Calu3 (cell line): Measurements from ENCODE around the gene TAS1R3. TPM values are rescaled to one million over a fixed set of nuclear protein-coding genes. Genes with fewer than 3 reads are reported as not detected.

Source experiments
- BruUV-seq: library from RNA; stranded (reverse); fragments of 400-500 nt; replicated peaks from 2 replicates; lab custom pipeline; 2021; lab: Mats Ljungman, UMichigan
- CTCF ChIA-PET: fragments of 300-600 bp; sonication (Branson Sonifier 250); formaldehyde crosslinking; loops from one replicate; lab custom pipeline; 2022; ENCODE audit warnings: antibody characterized with exemption; lab: Charles Lee
- DNase-seq: peaks from one replicate; pipeline ENCODE4 v3.0.0; 2022
- H3K27ac Mint-ChIP-seq: one replicate; pipeline ENCODE4 v1.8.0; 2022; ENCODE audit warnings: mixed read lengths; ENCODE audit not compliant: unreplicated experiment
- H3K27me3 Mint-ChIP-seq: one replicate; pipeline ENCODE4 v1.8.0; 2022; ENCODE audit warnings: mixed read lengths; ENCODE audit not compliant: unreplicated experiment
- H3K36me3 Mint-ChIP-seq: one replicate; pipeline ENCODE4 v1.8.0; 2022; ENCODE audit warnings: mild to moderate bottlenecking, moderate library complexity, mixed read lengths; ENCODE audit not compliant: insufficient read depth, unreplicated experiment
- H3K4me1 Mint-ChIP-seq: one replicate; pipeline ENCODE4 v1.8.0; 2022; ENCODE audit warnings: mild to moderate bottlenecking, low read depth, mixed read lengths; ENCODE audit not compliant: unreplicated experiment
- H3K4me3 Mint-ChIP-seq: one replicate; pipeline ENCODE4 v1.8.0; 2022; ENCODE audit warnings: mild to moderate bottlenecking, low read depth, moderate library complexity, mixed read lengths; ENCODE audit not compliant: unreplicated experiment
- H3K9me3 Mint-ChIP-seq: one replicate; pipeline ENCODE4 v1.8.0; 2022; ENCODE audit warnings: low read depth, mixed read lengths; ENCODE audit not compliant: unreplicated experiment
- CTCF ChIP-seq: fragments of 200-600 bp; IDR thresholded peaks from one replicate; pipeline ENCODE4 v1.8.0; 2022; ENCODE audit warnings: antibody characterized with exemption; ENCODE audit not compliant: unreplicated experiment
- intact Hi-C: fragments of 100-400 bp; cut with micrococcal nuclease; formaldehyde crosslinking; loops from one replicate; pipeline ENCODE4 v1.10.0; 2022; ENCODE audit not compliant: unreplicated experiment
- total RNA-seq: library from RNA; stranded (reverse); gene quantifications from 2 replicates; pipeline ENCODE4 v1.2.3, GENCODE V29; 2022

Gene TAS1R3
- total RNA-seq, 1 experiment from 2014 or later: 0.42 TPM

GRCh38 chr1:1322418-1322817, 8.7 kb upstream of the TAS1R3 start:
- peaks cover 27% of the 10 kb centered on the region for H3K4me1 Mint-ChIP-seq
- TF ChIP-seq CTCF: no peak

GRCh38 chr1:1322952-1323351, 8.1 kb upstream of the TAS1R3 start:
- DNase-seq: no peak
- H3K9me3 Mint-ChIP-seq: no peaks in the 10 kb centered on the region
- H3K36me3 Mint-ChIP-seq: peaks cover 77% of the 10 kb centered on the region
- intact Hi-C loops: no loop called here
- peak overlapping the region; percentile 84 for H3K4me3 Mint-ChIP-seq
- CTCF ChIA-PET: no interaction called here
- H3K4me1 Mint-ChIP-seq: peaks cover 27% of the 10 kb centered on the region
- H3K27ac Mint-ChIP-seq: peak overlapping the region; percentile 87
- BruUV-seq: no TSS peak
- no peak for TF ChIP-seq CTCF
- H3K27me3 Mint-ChIP-seq: no peaks in the 10 kb centered on the region

More at GRCh38 chr1:1322418-1322817, 8.7 kb upstream of the TAS1R3 start:
- H3K9me3 Mint-ChIP-seq: no peaks in the 10 kb centered on the region
- no TSS peak for BruUV-seq
- H3K27me3 Mint-ChIP-seq: no peaks in the 10 kb centered on the region
- no peak overlapping the region for H3K27ac Mint-ChIP-seq
- intact Hi-C loops: no loop called here
- peaks cover 77% of the 10 kb centered on the region for H3K36me3 Mint-ChIP-seq
- CTCF ChIA-PET: no interaction called here
- no peak for DNase-seq
- peak overlapping the region; percentile 84 for H3K4me3 Mint-ChIP-seq

- Mint-ChIP-seq H3K4me1 (peaks cover 25% of the 10 kb centered on the region), H3K27me3 (no peaks in the 10 kb centered on the region), H3K4me3 (peak overlapping the region; percentile 84), H3K27ac (peak overlapping the region; percentile 87), H3K9me3 (no peaks in the 10 kb centered on the region), H3K36me3 (peaks cover 78% of the 10 kb centered on the region)
- DNase-seq: no peak
- TF ChIP-seq CTCF: no peak
- BruUV-seq: no TSS peak
- CTCF ChIA-PET: no interaction called here
- intact Hi-C loops: no loop called here
Measured at GRCh38 chr1:1324084-1324523, 7.0 kb upstream of the TAS1R3 start.

- peak within 1 kb of the TSS; percentile 87 for H3K27ac Mint-ChIP-seq
- BruUV-seq: TSS peak; percentile 60
- CTCF ChIA-PET: no interaction called here
- no peaks in the 10 kb centered on the region for H3K27me3 Mint-ChIP-seq
- H3K4me3 Mint-ChIP-seq: peak within 1 kb of the TSS; percentile 84
- H3K36me3 Mint-ChIP-seq: peaks cover 80% of the 10 kb centered on the region
- H3K9me3 Mint-ChIP-seq: no peaks in the 10 kb centered on the region
- no peak for TF ChIP-seq CTCF
- intact Hi-C loops: no loop called here
- peaks cover 19% of the 10 kb centered on the region for H3K4me1 Mint-ChIP-seq
- peak; percentile 91 for DNase-seq
Measured at GRCh38 chr1:1324524-1325287, 6.4 kb upstream of the TAS1R3 start, which contains the start of the genes CPTP and INTS11. TSS of gene CPTP (plus strand) at chr1:1324802. CDS start at chr1:1326911, 2,109 bp downstream. TSS of gene INTS11 (minus strand) at chr1:1324660. CDS start at chr1:1324608, 52 bp downstream.
